ENCODE data around the gene S100A10.

DNA sequence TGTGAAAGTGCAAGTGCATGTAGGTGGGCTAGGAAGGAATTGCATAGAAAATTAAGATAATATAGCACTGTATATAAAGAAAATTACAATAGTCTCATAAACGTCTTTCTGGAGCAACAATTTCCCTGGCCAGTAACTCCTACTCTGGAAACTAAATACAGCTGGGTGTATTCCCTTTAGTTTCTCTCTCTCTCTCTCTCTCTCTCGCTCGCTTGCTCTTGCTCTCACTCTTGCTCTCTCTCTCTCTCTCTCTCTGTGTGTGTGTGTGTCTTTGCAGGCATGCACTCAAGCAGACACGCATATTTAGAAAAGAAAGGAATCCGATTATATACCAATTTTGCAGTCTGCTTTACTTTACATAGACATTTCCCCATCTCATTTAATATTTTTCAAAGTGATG is 14.7 kb downstream of the S100A10 start:
- TF ChIP-seq CTCF (IDR thresholded peaks at IDR 0.05): no peak
- TF ChIP-seq POLR2A (IDR thresholded peaks at IDR 0.05): no peak

Data from body of pancreas (tissue), 4 donors.